Immature natural killer cell (primary cell): ENCODE measurements around the gene FCHO2. TPM values are rescaled to one million over a fixed set of nuclear protein-coding genes. Genes with fewer than 3 reads are reported as not detected.

Source experiments
- DNase-seq, 3 donors: peaks; one replicate each; pipeline ENCODE4 v3.0.0; 2022; ENCODE audit warnings: mixed read lengths in 1 of 3
- H3K27ac Mint-ChIP-seq, 6 donors: one replicate each; pipeline ENCODE4 v1.8.0; 2020; ENCODE audit warnings: mixed read lengths in 6 of 6, mild to moderate bottlenecking in 5 of 6, inconsistent platforms in 4 of 6, moderate library complexity in 3 of 6
- H3K27me3 Mint-ChIP-seq, 3 donors: one replicate each; pipeline ENCODE4 v1.8.0; 2020 to 2021; ENCODE audit warnings: low read depth in 3 of 3, mild to moderate bottlenecking in 3 of 3, mixed read lengths in 3 of 3, moderate library complexity in 3 of 3, inconsistent platforms in 1 of 3
- H3K36me3 Mint-ChIP-seq, 3 donors: one replicate each; pipeline ENCODE4 v1.8.0; 2020; ENCODE audit warnings: mixed read lengths in 3 of 3, inconsistent platforms in 2 of 3, mild to moderate bottlenecking in 2 of 3
- H3K4me1 Mint-ChIP-seq, 2 donors: one replicate each; pipeline ENCODE4 v1.8.0; 2020; ENCODE audit warnings: inconsistent platforms in 2 of 2, mild to moderate bottlenecking in 2 of 2, mixed read lengths in 2 of 2, moderate library complexity in 1 of 2
- H3K4me3 Mint-ChIP-seq, 5 donors: one replicate each; pipeline ENCODE4 v1.8.0; 2020; ENCODE audit warnings: mild to moderate bottlenecking in 5 of 5, mixed read lengths in 5 of 5, inconsistent platforms in 3 of 5, moderate library complexity in 3 of 5
- H3K9me3 Mint-ChIP-seq, 6 donors: one replicate each; pipeline ENCODE4 v1.8.0; 2020; ENCODE audit warnings: mild to moderate bottlenecking in 6 of 6, mixed read lengths in 6 of 6, inconsistent platforms in 4 of 6, moderate library complexity in 3 of 6
- polyA plus RNA-seq, 3 donors: library from polyadenylated mRNA; unstranded; fragments of 300-500 nt; fragmentation: Illumina TruSeq; gene quantifications; one replicate each; pipeline ENCODE4 v1.2.3, GENCODE V29; 2021

FCHO2 gene
- polyA plus RNA-seq, 3 donors from 2014 or later, result 2.6 to 5.8 (median 3.4) TPM

DNA sequence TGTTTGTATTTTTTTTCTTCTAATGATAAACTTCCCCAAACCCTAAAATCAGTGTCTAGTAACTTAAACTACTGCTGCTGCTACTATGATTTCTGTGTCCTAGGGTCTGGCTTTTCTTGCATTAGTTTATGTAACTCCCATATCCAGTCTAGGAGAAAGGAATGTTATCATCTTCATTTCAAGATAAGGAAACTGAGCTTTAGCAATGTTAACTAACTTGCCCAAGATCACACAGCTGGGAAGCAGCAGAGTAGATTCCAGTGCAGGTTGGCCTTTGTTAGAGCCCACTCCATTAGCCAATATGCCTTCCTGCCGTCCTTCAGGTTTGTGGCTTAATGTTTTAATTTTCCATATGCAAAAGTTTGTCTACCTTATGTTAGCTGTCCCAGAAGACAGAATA lies 175.0 kb downstream of the FCHO2 start:
- H3K27me3 Mint-ChIP-seq, result peaks cover 2 to 7% (median 4%) of the 10 kb centered on the region in 3 donors

DNA sequence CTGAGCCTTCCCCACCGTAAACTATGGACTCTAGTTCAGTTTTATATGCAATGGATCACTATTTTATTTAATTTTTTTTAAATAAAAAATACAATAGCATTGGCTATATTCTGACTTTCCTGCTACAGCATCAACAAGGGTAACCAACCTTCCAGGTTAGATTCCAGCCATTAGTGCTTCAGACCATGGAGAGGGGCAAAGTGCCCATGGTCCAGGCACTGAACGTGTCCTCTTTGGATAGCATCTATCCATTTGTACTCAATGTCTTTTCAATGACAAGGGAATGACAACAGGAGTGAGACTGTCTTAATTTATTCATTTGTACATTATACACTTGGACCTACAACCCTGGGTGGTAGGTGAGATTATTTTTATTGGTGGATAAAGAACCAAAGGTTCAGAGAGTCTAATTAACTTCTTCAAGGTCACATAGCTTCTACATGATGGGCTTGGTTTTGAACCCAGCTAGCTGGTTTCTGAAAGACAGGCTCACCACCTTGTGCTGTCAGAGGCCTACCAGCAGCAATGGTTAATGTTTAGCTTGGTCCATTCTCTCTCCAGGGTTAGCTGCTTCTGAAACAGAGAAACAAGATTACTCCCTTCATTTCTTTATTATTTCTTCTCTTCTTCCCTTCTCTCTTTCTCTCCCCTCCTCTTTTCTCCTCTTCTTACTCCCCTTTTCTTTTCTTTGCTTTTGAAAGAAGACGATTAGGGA lies 176.0 kb downstream of the FCHO2 start:
- Mint-ChIP-seq H3K4me3 (no peak overlapping the region), H3K9me3 (no peaks in the 10 kb centered on the region), H3K4me1 (no peaks in the 10 kb centered on the region), H3K36me3 (no peaks in the 10 kb centered on the region), H3K27me3 (peaks cover 3 to 7% (median 4%) of the 10 kb centered on the region in 3 donors), H3K27ac (no peak overlapping the region)
- DNase-seq, result no peak

More for the DNA sequence above, 175.0 kb downstream of the FCHO2 start:
- no peaks in the 10 kb centered on the region for H3K9me3 Mint-ChIP-seq
- no peak overlapping the region for H3K4me3 Mint-ChIP-seq
- H3K27ac Mint-ChIP-seq, result no peak overlapping the region
- no peak for DNase-seq
- H3K4me1 Mint-ChIP-seq, result peaks cover 2 to 4% of the 10 kb centered on the region in 2 donors
- no peaks in the 10 kb centered on the region for H3K36me3 Mint-ChIP-seq

DNA sequence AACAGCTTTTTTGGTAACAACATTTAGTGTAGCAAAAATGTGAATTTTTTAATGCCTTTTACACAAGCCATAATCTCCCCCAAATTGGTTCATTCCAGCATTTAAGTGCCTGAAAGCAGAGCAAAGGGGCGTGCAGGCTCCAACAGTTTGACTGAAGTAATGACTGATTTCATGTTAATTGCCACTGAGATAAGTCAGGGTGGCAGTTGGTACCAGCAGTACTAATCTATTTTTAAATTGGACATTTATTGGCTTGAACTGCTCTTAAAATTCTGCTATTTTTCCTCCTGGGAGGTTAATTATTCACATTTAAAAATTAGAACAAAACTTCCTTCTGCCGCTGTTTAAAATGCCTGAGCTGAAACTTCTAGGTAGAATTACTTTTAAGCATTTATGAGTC lies 176.9 kb downstream of the FCHO2 start:
- DNase-seq, result no peak
- no peaks in the 10 kb centered on the region for H3K36me3 Mint-ChIP-seq
- peaks cover 3 to 7% (median 4%) of the 10 kb centered on the region in 3 donors for H3K27me3 Mint-ChIP-seq
- no peaks in the 10 kb centered on the region for H3K4me1 Mint-ChIP-seq
- H3K9me3 Mint-ChIP-seq, result no peaks in the 10 kb centered on the region
- H3K27ac Mint-ChIP-seq, result no peak overlapping the region
- H3K4me3 Mint-ChIP-seq, result no peak overlapping the region

DNA sequence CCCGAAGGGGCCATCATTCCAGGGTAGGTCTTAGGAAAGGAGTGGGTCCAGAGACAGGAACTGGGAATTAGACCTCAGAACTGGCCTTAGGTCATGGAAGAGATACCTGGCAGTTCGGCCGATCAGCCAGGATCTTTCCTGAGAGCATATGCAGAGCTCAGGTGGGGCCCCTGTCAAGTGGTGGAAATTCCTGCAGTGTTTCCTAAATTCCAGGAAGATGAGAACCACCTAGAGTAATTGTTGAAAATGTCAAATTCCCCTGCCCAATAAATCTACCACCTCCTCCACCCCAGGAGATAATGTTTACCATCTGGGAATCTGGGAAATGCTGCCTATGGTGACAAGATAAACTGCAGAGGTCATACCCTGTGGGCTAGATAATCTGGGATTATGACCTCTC lies 179.2 kb downstream of the FCHO2 start:
- no peak for DNase-seq
- Mint-ChIP-seq H3K4me1 (no peaks in the 10 kb centered on the region), H3K27me3 (peaks cover 2 to 10% (median 7%) of the 10 kb centered on the region in 3 donors), H3K27ac (no peak overlapping the region), H3K36me3 (no peaks in the 10 kb centered on the region), H3K9me3 (no peaks in the 10 kb centered on the region), H3K4me3 (no peak overlapping the region)

DNA sequence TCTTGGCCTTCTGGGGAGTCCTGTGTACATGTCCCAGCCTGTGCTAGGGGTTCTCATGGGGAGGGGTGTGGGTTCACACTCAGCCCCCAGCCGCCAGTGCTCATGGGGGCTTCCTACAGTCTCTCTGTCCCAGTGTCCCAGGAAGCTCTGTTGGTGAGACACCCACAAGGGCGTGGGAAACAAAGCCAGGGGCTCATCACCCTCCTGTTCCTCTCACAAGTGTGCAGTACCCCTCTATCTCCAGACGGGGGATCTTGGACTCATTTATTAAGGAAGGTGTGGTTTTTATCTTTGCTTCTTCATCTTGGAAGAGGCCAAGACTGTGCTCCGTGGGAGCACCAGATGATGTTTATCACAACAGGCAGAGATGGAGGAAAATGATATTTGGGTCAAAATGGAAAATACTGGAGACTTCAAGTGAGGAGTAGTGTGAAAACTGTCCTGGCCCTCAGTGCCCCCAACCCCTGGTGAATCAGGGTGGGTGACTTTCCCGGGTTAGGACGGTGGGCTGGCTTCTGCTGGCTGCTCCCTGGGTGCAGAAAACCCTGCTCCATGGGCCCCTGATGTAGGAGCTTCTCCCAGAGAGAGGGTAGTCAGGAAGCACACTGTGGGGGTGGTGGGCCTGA lies 179.7 kb downstream of the FCHO2 start:
- Mint-ChIP-seq H3K27ac (no peak overlapping the region), H3K9me3 (no peaks in the 10 kb centered on the region), H3K27me3 (peaks cover 2 to 10% (median 2%) of the 10 kb centered on the region in 3 donors), H3K4me3 (no peak overlapping the region), H3K4me1 (no peaks in the 10 kb centered on the region), H3K36me3 (no peaks in the 10 kb centered on the region)
- DNase-seq, result no peak

DNA sequence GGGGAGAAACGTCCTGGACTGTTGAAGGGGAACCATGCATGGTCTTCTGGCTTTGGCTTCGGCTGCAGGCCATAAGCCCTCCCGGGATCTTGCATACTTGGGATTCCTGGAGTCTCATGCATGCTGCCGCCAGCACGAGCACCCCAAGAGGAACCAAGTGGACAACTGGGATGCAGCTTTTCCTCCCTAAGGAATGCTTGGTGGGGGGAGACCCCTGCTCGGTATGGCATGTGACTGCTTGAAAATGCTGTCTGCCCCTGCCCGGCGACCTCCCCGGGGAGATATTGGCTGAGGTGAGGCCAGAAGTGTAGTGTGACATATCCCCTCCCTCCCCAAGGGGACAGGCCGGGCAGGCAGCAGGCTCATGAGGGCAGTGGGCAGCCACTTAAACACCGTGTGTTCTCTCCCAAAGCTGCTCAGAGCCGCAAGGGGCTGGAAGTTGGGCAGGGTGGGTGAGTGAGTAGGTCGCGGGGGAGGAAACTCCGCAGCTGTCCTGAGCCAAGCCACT lies 180.3 kb downstream of the FCHO2 start:
- no peak for DNase-seq

DNA sequence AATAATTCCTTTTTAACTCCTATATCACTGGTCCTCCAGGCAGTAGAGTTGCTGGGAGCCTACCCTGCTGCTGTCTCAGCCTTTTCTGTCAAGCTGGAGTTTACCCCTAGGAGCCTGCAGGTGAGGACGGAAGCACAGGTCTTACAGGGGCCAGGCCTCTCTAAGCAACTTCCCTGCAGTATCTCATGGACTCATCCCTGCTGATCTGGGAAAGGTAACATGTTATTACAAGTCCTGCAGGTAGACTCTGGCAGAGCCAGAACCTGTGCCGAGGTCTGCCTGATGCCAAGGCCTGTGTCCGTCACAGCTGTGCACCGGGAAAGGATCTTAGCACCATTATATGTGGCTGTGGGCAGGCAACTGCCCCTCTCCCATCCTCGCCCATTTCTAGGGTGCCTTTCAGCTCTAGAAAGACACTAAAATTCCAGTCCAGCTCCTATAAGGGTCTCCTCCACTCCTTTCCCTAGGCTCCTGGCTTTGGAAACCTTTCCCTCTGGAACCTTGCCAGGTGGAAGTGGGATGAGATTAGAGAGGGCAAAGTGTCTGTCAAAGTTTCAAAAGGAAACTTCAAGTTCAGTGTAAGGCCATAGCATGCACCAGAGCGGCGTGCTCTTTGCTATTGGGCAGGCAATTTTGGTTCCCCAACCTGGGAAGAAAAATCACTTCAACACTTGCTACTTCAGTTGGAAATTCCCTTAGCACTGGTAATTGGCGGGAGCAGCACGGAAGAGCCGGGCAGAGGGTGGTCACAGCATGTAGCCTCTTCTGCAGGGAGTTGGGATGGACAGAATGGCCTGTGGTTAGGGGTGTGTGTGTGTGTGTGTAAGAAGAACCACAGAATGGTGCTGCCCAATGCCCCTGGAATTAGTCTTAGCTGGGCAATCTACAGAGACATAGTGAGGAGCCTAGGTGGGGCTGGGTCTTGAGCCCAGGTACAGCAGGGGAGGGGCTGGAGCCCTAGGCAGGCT lies 182.0 kb downstream of the FCHO2 start:
- Mint-ChIP-seq H3K27ac (no peak overlapping the region), H3K4me1 (no peaks in the 10 kb centered on the region)

More for the DNA sequence above, 180.3 kb downstream of the FCHO2 start:
- no peak overlapping the region for H3K27ac Mint-ChIP-seq
- H3K27me3 Mint-ChIP-seq, result peaks cover 1 to 10% (median 2%) of the 10 kb centered on the region in 3 donors
- no peaks in the 10 kb centered on the region for H3K9me3 Mint-ChIP-seq
- H3K4me3 Mint-ChIP-seq, result no peak overlapping the region
- H3K4me1 Mint-ChIP-seq, result no peaks in the 10 kb centered on the region
- no peaks in the 10 kb centered on the region for H3K36me3 Mint-ChIP-seq

DNA sequence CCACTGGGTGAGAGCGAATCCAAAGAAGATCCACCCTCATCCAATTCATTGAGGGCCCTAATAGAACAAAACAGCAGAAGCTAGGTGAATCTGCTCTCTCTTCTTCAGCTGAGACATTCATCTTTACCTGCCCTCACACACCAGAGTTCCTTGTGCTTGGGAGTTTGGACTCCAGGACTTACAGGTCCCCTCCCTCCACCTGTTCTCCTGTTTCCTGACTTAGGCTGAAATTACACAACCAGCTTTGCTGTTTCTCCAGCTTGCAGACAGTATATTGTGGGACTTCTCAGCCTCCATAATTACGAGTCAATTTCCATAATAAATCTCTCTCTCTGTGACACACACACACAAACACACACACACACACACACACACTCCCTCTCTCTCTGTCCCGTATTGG lies 183.6 kb downstream of the FCHO2 start:
- Mint-ChIP-seq H3K4me1 (no peaks in the 10 kb centered on the region), H3K27me3 (peaks cover 2 to 14% (median 4%) of the 10 kb centered on the region in 3 donors), H3K4me3 (no peak overlapping the region), H3K9me3 (no peaks in the 10 kb centered on the region), H3K27ac (no peak overlapping the region), H3K36me3 (no peaks in the 10 kb centered on the region)
- DNase-seq, result no peak

More for the DNA sequence above, 182.0 kb downstream of the FCHO2 start:
- H3K36me3 Mint-ChIP-seq, result no peaks in the 10 kb centered on the region
- no peaks in the 10 kb centered on the region for H3K9me3 Mint-ChIP-seq
- no peak overlapping the region for H3K4me3 Mint-ChIP-seq
- H3K27me3 Mint-ChIP-seq, result peaks cover 1 to 14% (median 2%) of the 10 kb centered on the region in 3 donors
- no peak for DNase-seq

Other genes with a start within 250 kb of the FCHO2 start
- gene TNPO1, start 139.4 kb upstream of the FCHO2 start, polyA plus RNA-seq, result 10 to 100 TPM; 40.4 to 58.8 (median 51.2) TPM
- 1 to 10 TPM in 2 of 3 donors, not detected in 1; 3.5 TPM for gene TMEM171, start 164.5 kb downstream of the FCHO2 start, polyA plus RNA-seq
- not detected for gene TMEM174, start 217.2 kb downstream of the FCHO2 start, polyA plus RNA-seq